Ishikawa (cell line): ENCODE measurements around the gene PARD3B.

Experiments used
- CEBPB ChIP-seq: IDR thresholded peaks from 2 replicates; pipeline ENCODE4 v1.6.1; 2012
- CREB1 ChIP-seq: IDR thresholded peaks from 2 replicates; pipeline ENCODE4 v1.6.1; 2012; ENCODE audit warnings: low read depth
- EGR1 ChIP-seq: IDR thresholded peaks from 2 replicates; pipeline ENCODE4 v1.6.1; 2012
- EP300 ChIP-seq: IDR thresholded peaks from 2 replicates; pipeline ENCODE4 v1.6.1; 2012; ENCODE audit warnings: borderline replicate concordance
- FOXM1 ChIP-seq: IDR thresholded peaks from 2 replicates; pipeline ENCODE4 v1.6.1; 2012; ENCODE audit warnings: low read depth, borderline replicate concordance
- NFIC ChIP-seq: IDR thresholded peaks from 2 replicates; pipeline ENCODE4 v1.6.1; 2012
- RAD21 ChIP-seq: IDR thresholded peaks from 2 replicates; pipeline ENCODE4 v1.6.1; 2012; ENCODE audit warnings: low read depth
- TAF1 ChIP-seq: IDR thresholded peaks from 2 replicates; pipeline ENCODE4 v1.6.1; 2012; ENCODE audit warnings: low read depth, mild to moderate bottlenecking
- TCF12 ChIP-seq: IDR thresholded peaks from 2 replicates; pipeline ENCODE4 v1.6.1; 2012; ENCODE audit warnings: low read depth
- TEAD4 ChIP-seq: IDR thresholded peaks from 2 replicates; pipeline ENCODE4 v1.6.1; 2012
- YY1 ChIP-seq: IDR thresholded peaks from 2 replicates; pipeline ENCODE4 v1.6.1; 2012; ENCODE audit warnings: low read depth
- ZBTB7A ChIP-seq: IDR thresholded peaks from 2 replicates; pipeline ENCODE4 v1.6.1; 2012; ENCODE audit warnings: low read depth
- TF ChIP-seq, protein P1 (sequence below): IDR thresholded peaks from 2 replicates; pipeline ENCODE4 v1.6.1; 2012; ENCODE audit warnings: low read depth, mild to moderate bottlenecking
- TF ChIP-seq, protein P2 (sequence below): IDR thresholded peaks from 2 replicates; pipeline ENCODE4 v1.6.1; 2012
- TF ChIP-seq, protein P3 (sequence below): IDR thresholded peaks from 2 replicates; pipeline ENCODE4 v1.6.1; 2012

PARD3B gene

DNA sequence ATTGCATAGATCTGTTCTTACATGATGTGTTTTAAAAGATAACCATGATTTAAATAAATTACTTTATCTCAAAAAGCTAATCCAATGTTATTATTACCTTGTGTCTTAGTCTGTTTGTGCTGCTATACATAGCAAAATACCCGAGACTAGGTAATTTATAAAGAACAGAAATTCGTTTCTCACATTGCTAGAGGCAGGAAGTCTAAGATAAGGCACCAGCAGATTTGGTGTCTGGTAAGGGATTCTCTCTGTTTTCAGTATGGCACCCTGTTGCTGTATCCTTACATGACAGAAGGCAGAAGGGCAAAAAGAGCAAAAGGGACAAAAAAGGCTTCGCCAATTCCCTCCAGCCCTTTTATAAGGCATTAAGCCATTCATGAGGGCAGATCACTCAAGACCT lies 533.9 kb downstream of the PARD3B start:
- TF ChIP-seq FOXM1 (no peak), EP300 (no peak), CREB1 (no peak), NFIC (no peak)

DNA sequence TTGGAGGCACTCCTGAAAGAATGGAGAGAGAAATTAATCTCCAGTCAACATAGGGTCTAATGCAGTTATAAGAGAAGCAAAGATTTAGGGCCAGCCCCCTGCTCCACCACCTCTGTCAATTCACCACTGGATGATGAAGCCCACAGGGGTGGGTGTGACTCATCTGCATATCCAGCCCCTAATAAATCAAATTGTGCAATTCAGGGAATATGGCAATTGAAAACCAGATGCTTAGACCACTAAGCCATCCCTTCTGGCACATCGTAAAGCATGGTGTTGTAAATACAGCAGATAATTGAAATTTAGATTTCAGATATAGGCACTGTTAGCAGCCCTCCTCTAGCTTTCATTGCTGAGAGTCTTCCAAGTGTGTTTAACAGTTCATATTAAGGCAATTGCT lies 541.4 kb downstream of the PARD3B start:
- TF ChIP-seq CEBPB, result 0 out of 2 replicates have a peak, but pooled peaks have one; percentile 24
- TF ChIP-seq CREB1, result no peak
- TF ChIP-seq, protein P1, sequence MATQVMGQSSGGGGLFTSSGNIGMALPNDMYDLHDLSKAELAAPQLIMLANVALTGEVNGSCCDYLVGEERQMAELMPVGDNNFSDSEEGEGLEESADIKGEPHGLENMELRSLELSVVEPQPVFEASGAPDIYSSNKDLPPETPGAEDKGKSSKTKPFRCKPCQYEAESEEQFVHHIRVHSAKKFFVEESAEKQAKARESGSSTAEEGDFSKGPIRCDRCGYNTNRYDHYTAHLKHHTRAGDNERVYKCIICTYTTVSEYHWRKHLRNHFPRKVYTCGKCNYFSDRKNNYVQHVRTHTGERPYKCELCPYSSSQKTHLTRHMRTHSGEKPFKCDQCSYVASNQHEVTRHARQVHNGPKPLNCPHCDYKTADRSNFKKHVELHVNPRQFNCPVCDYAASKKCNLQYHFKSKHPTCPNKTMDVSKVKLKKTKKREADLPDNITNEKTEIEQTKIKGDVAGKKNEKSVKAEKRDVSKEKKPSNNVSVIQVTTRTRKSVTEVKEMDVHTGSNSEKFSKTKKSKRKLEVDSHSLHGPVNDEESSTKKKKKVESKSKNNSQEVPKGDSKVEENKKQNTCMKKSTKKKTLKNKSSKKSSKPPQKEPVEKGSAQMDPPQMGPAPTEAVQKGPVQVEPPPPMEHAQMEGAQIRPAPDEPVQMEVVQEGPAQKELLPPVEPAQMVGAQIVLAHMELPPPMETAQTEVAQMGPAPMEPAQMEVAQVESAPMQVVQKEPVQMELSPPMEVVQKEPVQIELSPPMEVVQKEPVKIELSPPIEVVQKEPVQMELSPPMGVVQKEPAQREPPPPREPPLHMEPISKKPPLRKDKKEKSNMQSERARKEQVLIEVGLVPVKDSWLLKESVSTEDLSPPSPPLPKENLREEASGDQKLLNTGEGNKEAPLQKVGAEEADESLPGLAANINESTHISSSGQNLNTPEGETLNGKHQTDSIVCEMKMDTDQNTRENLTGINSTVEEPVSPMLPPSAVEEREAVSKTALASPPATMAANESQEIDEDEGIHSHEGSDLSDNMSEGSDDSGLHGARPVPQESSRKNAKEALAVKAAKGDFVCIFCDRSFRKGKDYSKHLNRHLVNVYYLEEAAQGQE, result no peak
- no peak for TF ChIP-seq ZBTB7A

DNA sequence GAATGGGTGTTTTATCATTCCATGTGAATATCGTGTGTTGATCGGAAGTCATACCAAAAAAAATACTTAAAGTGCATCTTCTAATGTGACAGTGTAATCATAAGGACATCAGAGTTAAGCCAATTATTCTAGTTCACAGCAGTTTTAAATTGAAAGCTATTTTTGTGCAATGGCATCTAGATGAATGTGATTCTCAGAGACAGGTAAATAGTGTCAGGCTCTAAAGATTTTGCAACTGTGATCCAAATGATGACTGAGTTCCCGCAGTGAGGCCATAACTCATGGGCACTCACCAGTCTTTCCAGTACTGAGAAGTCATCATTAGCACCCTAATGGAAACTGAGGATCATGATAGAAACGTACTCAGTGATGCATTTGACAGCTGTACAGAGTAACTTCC lies 542.6 kb downstream of the PARD3B start:
- TF ChIP-seq, protein P2, sequence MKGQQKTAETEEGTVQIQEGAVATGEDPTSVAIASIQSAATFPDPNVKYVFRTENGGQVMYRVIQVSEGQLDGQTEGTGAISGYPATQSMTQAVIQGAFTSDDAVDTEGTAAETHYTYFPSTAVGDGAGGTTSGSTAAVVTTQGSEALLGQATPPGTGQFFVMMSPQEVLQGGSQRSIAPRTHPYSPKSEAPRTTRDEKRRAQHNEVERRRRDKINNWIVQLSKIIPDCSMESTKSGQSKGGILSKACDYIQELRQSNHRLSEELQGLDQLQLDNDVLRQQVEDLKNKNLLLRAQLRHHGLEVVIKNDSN, result no peak
- no peak for TF ChIP-seq TCF12
- no peak for TF ChIP-seq ZBTB7A
- TF ChIP-seq RAD21, result no peak
- TF ChIP-seq FOXM1, result no peak

DNA sequence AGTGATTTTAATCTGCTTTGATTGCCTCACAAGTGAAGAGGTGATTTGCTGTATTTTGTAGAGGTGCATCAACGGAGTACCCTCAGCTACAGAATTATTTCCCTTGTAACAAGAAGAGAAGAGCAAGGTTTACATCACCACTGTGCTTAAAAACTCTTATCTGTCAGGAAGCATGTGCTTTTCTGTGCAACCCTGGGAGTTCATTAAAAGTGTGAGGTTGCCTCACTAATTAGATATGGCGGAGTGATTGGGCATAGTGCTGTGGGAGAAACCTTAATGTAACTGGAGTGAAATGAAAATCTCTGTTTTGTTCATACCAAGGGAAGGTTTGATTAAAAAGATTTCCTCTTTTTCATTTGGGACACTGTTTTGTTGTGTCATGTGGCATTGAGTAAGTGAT lies 544.7 kb downstream of the PARD3B start:
- TF ChIP-seq EGR1 (no peak), NFIC (no peak)
- TF ChIP-seq, protein P1, result no peak

DNA sequence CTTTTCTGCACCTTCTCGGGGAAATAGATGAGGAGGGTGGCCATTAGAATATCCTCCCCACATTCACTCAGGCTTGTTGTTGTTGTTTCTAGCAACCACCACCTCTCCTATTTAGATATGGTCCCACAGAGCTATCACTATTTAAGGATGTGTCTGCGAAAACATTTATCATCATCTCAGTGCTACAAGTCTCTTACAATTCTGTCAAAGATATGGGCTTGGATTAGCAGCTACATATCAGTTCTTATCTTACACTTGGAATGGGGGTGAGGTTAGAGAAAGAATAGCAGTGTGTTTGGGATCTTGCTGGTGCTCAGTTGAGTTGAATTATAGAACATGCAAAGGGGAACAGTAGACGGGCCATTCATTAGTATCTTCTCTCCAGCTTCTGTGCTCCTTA lies 546.1 kb downstream of the PARD3B start:
- TF ChIP-seq, protein P1, result no peak
- TF ChIP-seq YY1 (no peak), CEBPB (no peak), EP300 (no peak)

DNA sequence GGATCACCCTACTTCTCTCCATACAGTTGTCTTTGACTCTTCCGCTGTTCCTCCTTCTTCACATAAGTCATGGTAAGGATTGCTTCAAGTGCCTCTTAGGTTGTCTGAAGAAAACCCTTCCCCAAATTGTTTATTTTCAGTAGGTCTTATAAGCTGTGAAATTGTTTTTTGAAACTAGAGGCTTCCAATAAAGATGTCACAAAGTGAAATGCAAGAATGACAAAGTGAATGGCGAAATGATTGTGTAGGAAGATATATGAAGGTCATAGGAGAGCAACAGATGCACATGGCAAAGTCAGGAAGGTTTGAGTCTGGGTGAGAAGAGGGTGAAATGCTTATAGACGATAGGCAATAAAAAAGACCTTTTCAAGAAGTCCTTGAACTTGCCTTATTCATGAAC lies 548.8 kb downstream of the PARD3B start:
- no peak for TF ChIP-seq TEAD4
- TF ChIP-seq, protein P2, result no peak
- no peak for TF ChIP-seq TAF1
- no peak for TF ChIP-seq TCF12
- TF ChIP-seq CEBPB, result no peak
- no peak for TF ChIP-seq EGR1

DNA sequence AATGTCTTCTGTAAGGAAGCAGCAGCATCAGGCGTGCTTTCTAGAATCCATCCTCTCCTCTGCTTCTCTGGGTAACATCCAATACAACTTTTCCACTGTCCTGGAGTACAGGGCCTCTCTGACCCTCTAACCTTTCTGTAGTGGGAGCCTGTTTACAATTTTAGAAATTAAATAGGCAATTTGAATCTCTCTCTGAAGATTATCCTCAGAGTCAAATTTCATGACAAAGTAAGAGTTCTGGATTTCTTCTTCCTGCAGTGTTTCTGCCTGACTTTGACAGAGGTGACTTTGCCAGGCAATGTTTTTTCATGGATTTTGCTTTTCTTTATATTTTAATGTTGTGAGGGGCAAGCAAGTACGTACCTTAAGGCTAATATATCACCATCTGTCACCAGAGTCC lies 558.4 kb downstream of the PARD3B start:
- TF ChIP-seq TCF12 (no peak), RAD21 (no peak), CREB1 (no peak), EP300 (no peak), EGR1 (no peak), ZBTB7A (no peak), NFIC (no peak), YY1 (no peak), FOXM1 (no peak), TEAD4 (no peak), TAF1 (no peak), CEBPB (no peak)
- TF ChIP-seq, protein P2, result no peak
- TF ChIP-seq, protein P1, result no peak
- TF ChIP-seq, protein P3, sequence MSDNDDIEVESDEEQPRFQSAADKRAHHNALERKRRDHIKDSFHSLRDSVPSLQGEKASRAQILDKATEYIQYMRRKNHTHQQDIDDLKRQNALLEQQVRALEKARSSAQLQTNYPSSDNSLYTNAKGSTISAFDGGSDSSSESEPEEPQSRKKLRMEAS, result no peak
